ENCODE measurements around the gene PRSS27.
"Not testable (repeated sequence)": the region's sequence is repeated elsewhere in the genome, so short reads cannot be mapped to it uniquely, and the experiment has no call there.

PRSS27 gene

DNA sequence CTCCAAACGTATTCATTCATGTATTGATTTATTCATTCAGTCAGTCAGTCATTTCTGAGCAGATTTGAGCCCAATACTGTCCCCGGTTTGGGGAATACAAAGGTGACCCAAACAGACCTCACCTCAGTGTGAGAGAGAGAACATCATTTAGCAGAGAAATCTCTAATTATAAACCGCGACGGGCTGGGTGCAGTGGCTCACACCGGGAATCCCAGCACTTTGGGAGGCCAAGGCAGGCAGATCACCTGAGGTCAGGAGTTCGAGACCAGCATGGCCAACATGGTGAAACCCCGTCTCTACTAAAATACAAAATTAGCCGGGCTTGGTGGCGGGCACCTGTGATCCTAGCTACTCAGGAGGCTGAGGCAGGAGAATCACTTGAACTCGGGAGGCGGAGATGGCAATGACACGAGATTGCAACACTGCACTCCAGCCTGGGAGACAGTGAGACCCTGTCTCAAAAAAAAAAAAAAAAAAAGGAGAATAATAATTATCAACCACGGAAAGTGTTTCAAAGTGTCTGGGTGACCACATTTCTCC lies 1.7 kb upstream of the PRSS27 start:
- DNase-seq = not testable (repeated sequence)

DNA sequence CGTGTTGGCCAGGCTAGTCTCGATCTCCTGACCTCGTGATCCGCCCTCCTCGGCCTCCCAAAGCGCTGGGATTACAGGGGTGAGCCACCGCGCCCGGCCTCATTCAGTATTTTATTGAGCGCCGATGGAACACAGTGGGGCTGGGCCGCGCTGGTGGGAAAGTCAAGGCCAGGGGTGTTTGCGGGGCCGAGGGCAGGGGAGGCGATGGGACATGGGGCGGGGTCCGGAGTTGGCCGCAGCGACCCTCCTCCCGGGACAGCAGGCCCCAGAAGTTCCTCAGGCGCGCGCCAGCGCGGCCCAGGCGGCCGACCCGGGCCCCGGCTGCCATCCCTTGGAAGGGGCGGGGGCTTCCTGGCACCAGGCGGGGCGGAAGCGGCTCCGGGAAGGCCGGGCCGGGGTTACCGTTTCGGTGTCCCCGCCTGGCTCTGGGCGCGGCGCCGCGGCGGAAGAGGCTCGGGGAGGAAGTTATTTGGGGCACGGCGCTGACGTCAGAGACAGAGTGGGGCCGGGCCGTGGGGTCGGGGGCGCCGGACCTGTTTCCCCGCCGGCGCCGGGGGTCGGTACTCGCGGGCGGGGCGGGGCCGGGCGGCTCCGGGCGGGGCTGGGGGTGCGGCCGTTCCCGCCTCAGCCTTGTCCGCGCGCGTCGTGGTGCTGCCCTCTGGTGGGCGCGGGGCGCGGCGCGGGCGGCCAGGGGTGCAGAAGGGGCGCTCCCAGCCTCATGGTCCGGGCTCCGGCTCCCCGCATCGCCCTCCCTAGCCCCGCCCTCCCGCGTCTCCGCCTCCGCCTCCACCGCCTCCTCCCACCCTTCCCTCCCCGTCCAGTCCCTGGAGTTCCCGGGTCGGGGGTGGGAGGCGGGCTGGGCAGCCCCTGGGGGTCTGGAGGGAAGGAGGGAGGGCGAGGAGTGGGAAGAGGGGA lies 952 bp upstream of the PRSS27 start:
- DNase-seq = peak; percentile 83

DNA sequence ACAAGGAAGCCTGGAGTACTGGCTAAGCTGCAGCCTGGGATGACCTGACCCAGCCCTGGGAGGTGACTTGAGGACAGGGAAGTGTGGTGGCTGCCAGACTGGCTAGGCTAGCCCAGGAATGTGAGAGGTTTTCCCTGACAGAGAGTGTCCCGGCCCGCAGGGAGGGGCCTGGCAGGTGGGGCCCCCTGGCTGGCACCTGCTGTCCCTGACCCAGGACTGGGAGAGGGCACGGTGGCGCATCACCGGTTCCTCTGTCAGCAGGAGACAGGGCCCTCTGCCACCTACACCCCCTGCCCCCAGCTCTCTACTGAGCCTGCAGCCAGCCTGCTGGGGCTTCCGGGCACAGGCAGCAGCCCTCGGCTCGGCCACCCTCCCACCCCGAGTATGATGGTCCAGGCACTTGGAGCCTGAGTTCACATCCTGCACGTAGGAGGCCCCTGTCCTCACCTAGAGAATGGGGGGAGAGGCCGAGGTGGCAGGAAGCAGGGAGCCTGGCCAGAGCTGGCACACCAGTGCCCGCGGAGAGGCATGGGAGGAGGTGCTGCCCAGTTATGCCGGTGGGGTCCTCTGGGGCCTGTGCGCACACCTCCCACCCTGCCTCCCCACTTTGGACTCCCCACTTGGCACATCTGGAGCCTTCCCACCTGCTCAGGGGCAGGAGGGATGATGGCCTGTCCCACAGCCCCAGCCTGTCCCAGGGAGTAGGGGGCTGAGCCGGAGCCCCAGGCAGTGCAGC lies 528 bp downstream of the PRSS27 start:
- no peak for DNase-seq

DNA sequence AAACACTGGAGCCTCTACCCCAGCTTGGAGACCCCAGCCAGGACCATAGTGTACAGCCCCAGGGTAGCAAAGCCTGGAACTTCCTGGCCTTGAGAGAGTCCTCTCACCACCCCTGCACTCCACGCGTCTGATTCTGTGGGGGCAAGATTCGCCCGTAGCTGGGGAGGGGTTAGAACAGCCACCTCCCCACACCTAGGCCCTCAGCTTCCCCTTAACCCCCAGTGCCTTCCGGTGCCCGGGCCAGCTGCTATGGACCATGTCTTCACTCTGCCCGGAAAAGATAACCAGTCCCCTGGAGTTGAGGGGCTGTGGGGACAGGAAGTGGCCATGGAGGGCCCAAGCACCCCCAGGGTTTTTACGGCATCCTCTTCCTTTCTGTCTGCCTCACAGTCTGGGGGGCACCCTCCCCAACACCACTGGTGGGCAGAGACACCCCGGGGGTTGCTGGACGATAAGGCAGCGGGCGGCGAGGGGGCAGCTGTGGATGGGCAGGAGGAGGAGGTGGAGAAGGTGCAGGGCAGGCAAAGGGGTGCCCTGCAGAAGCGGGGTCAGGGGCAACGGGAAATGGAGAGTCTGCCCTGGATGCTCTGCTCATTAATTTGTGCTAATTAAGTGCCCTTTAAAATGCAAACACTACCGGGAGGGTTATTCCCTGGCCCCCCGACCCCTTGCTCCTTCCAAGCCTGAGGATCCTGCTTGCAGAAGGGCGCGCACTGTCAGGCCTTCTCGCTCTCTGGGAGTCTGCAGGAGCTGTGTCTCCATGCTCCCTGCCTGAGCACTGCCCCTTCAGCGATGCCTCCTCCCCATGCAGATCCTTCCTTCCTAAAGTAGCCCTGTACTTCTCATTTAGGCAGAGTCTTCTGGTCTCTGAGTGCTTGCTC lies 2.4 kb downstream of the PRSS27 start:
- DNase-seq = no peak

DNA sequence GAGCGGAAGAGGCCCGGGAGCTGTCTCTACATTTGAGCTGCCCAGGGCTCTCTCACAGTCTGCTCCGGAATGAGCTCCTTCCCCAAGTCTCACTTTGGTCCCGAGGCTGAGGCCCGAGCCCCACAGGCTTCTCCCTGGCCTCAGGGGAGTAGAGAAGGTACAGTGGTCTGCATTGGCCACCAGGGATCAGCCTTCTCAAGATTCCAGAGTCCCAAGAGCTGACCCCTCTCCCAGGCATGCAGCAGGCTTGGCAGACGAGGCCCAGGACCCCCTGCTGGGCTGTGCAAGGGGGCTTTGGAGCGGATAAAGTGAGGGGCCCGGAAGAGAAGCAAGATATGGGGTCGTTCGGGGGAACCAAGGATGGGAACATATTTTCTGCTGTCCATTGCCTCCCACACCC lies 3.1 kb downstream of the PRSS27 start:
- DNase-seq = peak; percentile 56

DNA sequence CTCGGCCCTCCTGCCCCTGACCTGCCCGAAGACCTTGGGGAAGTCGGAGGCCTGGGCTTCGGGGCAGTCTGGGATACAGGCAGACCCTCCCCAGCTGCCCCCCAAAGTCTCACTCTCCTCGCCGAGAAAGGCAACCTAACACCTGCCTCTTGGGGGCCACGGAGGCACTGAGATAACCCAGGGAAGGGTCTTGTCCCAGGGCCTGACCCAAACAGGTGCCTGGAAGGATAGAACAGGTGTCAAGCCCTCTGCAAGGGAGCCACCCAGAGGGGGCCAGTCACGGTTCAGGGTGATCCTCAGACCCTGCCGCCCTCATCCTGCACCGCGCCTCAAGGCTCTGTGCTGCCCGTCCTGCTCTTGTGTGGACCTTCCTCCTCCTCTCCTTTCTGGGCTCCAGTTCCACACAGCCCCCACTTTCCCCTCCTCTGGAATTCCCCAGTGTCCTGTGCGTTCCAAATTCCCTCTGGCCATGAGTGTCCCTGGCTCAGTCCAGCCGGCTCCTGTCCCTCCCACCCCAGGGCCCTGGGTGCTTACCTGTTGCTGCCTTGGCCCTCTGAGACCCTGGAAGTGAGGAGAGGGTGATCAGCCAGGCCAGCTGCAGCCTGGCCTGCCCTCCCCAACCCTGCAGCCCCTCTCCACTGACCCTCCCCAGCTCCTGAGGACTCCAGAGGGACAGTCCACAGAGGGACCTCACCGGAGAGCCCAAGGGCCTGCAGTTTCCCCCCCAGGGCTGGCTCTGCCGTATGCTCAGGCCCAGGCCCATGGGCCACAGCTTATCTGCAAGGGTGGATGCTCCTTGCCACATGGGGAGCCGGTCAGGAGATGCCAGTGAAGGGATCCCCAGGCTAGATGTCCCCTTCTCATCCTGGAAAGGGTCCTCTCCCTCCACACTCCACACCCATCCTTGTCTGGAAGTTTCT lies 3.8 kb downstream of the PRSS27 start:
- DNase-seq = no peak

DNA sequence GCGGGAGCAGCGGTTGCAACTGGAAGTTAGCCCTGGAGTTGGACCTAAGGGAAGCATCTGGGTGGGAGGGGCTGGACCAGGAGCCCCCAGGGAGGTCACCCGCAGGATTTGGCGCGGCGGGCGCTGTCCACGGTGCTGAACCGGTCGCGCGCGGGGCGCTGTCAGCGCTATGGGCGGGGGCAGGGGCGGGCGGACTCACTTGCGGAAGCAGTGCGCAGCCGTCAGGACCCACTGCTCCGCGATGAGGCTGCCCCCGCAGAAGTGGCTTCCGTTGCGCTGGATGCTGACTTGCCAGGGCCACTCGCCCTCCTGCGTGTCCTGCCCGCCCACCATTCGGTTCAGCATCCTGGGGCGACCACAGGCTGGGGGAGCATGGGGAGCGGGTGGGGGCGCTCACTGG lies 4.5 kb downstream of the PRSS27 start:
- DNase-seq = no peak

DNA sequence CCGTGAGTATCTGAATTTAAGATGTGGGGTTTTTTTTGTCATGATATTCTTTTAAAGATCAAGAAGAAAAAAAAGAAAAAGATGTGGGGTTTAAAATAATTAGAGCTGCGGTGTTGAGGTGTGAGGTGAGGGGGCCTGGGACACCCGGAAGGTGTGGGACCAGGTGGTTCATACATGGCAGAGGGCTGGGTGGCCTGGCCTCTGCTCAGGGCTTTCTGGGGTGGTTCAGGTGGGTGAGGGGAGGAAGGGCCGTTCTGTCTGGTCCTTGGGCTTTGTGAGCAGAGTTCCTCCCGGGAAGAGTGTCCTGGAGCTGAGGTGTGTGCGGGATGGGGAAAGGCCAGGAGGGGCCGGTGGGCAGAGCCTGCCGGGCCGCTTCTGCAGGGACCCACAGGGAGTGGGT lies 5.0 kb downstream of the PRSS27 start:
- no peak for DNase-seq

DNA sequence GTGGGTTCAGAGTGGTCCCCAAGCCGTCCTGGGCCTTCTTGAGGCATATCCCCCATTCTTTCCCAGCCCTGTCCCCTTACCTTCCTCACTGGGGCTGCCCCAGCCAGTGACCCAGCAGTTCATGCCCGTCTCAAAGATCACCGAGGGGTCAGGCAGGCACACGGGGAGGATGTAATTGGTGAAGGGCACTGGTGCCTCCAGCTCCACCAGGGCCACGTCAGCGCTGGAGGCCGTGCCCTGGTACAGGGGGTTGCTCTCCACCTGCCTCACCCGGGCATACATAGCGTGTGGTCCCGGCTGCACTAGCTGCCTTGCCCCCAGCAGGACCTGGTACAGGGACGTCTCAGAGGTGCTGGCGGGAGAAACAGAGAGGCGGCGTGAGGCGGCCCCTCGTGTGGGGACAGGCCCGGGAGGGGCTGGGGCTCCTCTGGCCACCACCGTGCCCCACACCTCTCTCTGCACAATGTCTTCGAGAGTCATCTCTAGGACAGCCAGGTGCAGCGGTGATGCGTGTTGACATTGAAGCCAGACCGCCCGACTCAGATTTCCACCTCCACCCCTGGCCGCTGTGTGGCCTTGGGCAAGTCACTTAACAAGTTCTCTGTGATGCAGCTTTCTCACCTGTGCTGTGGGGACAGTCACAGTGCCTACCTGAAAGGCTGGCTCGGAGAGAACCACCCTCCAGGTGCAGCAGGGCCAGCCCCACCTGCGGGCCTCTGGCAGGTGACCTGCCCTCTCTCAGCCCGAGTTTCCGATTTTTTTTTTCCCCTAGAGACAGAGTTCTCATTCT lies 5.8 kb downstream of the PRSS27 start:
- DNase-seq = no peak

DNA sequence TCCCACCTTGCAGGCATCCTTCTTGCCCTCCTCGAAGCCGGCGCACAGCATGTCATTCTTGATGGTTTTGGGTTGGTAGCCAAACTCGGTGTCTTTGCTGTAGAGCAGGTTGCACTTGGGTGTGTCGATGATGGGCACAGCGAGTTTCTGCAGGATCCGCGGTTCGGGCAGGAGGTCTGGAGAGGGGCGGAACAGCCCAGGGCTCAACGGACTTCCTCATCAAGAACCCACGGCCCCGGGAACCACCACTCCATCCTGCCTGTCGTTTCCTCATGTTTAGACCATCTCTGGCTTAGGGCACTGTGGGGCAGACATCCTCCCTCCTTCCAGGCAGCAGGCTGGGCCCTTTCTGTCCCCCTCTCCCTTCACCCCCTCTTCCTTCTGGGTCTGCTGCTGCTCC lies 6.5 kb downstream of the PRSS27 start:
- no peak for DNase-seq

DNA sequence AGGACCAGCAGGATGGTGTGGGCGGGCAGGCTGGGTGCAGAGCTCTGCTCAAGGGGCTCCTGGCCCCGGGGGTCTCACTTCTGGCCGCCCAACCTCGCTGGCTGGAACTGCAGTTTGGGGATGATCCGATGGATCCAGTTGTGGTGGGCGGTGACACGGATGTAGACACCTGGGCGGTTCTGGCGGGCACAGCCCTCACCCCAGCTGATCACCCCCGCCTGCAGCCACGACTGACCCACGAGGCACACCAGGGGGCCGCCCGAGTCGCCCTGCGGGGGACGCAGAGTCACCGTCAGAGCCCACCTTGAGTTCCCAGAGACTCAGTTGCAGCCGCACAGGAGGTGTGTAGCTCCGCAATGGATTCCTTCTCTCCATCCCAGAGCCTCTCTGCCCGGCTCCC lies 7.5 kb downstream of the PRSS27 start:
- no peak for DNase-seq

DNA sequence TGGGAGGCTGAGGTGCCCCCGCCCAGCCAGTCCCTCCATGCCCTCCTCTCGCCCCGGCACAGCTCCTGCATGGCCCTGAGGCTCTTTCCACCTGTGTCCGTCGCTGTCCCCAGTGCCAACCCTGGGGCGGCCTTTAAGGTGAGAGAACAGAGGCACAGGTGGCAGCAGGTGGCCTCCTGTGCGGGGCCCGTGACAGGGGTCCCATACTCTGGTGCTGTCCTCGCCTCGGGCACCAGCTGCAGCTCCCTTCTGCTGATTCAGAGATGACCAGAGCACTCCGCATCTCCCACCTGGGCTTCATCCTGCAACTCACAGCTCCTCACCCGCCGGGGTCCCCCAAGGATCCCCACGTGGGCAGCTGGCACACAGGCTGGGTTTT lies 8.0 kb downstream of the PRSS27 start:
- no peak for DNase-seq

DNA sequence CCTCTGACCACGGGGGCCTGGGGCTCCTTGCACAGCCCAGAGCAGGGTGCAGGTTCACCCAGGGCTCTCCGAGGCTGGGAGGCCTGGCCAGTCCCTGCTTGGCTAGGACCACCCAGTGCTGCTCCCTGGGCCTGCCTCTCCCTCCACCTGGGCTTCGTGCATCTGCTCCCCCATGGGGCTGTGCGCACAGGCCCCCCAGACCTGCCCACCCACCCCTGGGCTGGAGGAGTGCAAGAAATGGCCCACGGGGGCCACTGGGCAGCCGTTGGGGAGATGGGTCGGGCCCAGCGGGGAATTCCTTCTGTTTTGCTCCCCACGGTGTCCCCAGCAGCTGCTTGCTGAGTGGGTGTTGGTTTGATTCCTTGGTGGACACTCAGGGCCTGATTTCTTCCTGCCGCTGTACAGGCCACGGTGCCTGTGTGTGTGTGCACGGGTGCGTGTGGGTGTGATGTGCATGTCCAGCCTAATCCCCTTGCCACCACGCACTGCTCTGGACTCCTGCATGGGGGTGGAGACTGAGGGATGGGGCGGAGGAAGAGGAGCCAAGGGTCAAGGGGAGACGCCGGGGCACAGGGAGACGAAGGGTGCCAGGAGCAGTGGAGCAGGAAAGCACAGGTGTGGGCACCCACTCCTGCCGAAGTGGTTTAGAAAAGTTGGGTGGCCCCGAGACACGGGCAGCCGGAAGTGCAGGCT lies 8.5 kb downstream of the PRSS27 start:
- no peak for DNase-seq

DNA sequence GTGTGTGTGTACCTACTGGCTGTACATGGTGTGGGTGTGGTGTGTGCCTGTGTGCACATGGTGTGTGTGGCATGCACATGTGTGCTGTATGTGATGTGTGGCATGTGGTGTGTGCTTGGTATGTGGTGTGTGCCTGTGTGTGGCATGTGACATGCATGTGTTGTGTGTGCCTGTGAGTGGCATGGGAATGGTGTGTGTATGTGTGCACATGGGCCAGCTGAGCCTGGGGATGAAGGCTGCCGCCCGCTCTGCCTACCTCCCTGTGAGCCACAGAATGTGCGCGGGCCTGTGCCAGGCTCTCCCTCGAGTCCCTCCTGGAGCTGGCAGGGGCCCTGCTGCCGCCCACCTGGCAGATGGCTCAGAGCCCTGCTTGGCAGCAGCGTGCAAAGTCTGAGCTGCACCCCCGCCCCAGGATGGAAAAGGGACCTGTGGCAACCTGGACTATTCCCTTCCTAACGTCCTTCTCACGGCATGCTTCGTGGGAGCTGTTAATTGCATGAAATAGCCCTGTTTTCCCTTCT lies 9.3 kb downstream of the PRSS27 start:
- no peak for DNase-seq

DNA sequence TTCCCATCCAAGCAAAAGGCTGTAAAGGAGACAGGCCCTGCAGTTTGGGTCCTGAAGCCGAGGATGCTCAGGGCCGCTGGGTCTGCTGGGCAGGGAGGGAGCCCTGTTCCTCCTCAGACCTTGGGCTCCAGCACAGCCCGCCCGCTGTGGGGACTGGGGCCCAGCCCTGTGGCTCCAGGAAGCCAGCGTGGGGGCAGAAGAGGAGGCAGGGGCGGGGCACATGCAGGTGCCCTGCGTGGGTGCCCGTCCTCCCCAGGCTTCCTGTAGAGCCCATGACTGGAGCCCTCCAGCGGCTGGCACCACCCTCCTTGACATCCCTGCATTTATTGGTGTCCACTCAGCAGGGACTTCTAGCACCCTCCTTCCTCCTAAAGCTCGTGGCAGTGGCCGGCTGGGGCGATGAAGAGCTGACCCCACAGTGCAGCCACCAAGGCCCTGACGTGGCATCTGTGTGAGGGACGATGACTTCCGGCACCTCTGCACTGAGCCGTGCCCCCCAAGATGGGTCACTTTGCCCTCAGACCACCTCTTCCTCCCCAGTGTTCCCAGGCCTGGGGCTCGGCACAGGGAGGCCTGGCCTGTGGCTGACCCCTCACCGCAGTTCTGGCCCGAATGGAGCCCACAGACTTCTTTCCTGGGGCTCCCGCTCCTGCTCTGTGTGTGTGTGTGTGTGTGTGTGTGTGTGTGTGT lies 9.9 kb downstream of the PRSS27 start:
- no peak for DNase-seq

DNA sequence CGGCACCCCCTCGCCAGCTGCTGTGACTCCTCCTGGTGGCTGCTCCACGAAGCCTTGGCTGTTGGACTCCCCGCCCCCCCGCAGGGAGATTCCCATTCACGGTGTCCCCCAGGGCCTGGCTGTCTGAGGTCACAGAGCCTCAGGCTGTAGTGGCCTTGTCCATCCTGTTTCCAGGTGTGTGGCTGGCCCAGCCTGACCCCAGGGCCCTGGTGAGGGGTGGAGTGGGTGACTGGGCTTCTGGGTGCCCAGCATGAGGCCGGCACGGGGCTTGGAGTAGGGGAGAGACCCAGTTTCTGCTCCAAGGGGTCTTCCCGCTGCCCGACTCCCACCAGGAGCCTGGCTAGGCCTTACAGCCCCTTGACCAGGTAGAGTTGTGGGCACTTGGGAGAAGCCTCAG lies 10.4 kb downstream of the PRSS27 start:
- DNase-seq = no peak

DNA sequence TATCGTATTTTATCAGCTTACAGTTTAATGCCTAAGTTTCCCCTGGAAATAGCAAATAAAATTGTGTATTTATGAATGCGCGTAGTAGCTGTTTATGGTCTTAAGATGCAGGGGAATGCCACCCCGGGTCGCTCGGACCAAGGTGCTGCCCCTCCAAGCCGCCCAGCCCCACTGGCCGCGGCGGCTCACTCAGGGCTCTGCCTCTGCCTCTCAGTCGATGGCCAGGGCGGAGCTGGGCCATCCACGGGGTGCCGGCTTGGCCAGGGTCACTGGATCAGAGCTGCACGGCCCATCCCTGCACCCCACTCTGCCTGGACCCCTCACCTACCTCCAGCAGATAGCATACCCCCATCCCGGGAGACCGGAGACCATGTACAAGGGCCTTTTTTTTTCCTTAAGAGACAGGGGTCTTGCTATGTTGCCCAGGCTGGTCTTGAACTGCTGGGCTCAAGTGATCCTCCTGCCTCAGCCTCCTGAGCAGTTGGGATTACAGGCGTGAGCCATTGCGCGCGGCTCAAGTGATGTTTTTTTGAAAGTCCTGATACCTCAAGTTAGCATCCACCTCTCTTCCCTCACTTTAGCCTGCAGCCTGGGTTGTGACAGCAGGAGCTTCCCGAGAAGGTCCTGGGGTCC lies 11.0 kb downstream of the PRSS27 start:
- no peak for DNase-seq

DNA sequence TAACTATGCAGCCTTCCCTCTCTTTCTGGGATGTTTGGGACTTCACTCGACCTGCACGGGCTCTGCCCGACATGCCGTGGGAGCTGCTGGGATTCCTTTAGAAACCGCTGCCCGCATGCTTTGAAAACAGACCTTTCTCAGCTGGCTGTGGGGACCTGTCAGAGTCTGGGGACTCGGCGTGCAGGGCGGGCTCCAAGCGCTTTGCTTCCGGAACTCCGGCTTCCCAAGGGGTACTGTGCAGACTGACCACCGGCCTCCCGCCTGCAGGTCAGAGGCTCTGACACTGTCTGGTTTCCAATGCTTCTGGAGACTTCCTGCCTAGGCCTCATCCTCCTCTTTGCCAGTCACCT lies 11.8 kb downstream of the PRSS27 start:
- DNase-seq = no peak

Measured in 8988T (cell line).